ENCODE data around the gene CREB3L2. TPM values are rescaled to one million over a fixed set of nuclear protein-coding genes. Genes with fewer than 3 reads are reported as not detected.

Gene CREB3L2
- polyA plus RNA-seq, 3 donors: 6.9 to 12.9 (median 11.9) TPM

DNA sequence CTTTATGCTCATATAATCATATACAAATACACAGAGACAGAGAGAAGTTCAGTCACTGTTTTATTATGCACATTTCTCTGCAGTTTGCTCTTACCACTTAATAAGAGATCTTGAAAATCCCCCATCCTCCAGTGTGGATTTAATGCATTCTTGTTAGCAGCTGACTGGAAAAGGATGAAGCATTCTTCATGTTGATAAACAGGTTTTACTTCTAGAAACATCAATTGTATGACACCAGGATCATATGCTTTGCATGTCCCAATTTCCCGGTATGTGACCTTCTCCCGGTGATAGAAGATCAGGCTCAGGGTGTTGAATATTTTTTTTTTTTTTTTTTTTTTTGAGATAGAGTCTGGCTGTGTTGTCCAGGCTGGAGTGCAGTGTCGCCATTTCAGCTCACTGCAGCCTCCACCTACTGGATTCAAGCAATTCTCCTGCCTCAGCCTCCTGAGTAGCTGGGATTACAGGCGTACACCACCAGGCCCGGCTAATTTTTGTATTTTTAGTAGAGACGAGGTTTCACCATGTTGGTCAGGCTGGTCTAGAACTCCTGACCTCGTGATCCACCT is 6.2 kb upstream of the CREB3L2 start:
- H4K20me1 ChIP-seq (ENCODE audit: insufficient read depth, low read length): no peaks in the 10 kb centered on the region
- Mint-ChIP-seq H3K27me3 (ENCODE audit: low read depth in 3 of 3) (peaks cover 0 to 2% (median 0%) of the 10 kb centered on the region in 3 donors), H3K27ac (no peak overlapping the region), H3K36me3 (no peaks in the 10 kb centered on the region), H3K9me3 (no peaks in the 10 kb centered on the region), H3K4me3 (no peak overlapping the region), H3K4me1 (peaks cover 10% of the 10 kb centered on the region)
- intact Hi-C loops (cut with micrococcal nuclease): loop anchor here (2.0 to 10.0 kb wide), 3 partner anchors 63 to 457 kb away; partner anchors contain the start of gene TRIM24 (in 1 of the 2)
- H2AFZ ChIP-seq (ENCODE audit: insufficient read depth, low read depth, low read length, poor library complexity, severe bottlenecking): no peak overlapping the region
- H3K79me2 ChIP-seq (ENCODE audit: insufficient read depth, low read length): no peaks in the 10 kb centered on the region
- no peaks in the 10 kb centered on the region for H3K27me3 ChIP-seq (ENCODE audit: control insufficient read depth in 2 of 2, insufficient read depth in 2 of 2, low read length in 2 of 2)
- WGBS (ENCODE audit: insufficient coverage): 96% methylated on average over 4 of the region's 7 CpGs
- H3K9me3 ChIP-seq (replicated peaks in 1 of 2; ENCODE audit: control insufficient read depth in 1 of 2, insufficient read depth in 1 of 2, low read length in 2 of 2): no peaks in the 10 kb centered on the region
- no peak overlapping the region for H3K27ac ChIP-seq (ENCODE audit: low read depth in 1 of 2, low read length in 2 of 2)
- no peak overlapping the region for H3K9ac ChIP-seq (ENCODE audit: insufficient read depth, low read length, poor library complexity, severe bottlenecking)
- TF ChIP-seq, protein P1, sequence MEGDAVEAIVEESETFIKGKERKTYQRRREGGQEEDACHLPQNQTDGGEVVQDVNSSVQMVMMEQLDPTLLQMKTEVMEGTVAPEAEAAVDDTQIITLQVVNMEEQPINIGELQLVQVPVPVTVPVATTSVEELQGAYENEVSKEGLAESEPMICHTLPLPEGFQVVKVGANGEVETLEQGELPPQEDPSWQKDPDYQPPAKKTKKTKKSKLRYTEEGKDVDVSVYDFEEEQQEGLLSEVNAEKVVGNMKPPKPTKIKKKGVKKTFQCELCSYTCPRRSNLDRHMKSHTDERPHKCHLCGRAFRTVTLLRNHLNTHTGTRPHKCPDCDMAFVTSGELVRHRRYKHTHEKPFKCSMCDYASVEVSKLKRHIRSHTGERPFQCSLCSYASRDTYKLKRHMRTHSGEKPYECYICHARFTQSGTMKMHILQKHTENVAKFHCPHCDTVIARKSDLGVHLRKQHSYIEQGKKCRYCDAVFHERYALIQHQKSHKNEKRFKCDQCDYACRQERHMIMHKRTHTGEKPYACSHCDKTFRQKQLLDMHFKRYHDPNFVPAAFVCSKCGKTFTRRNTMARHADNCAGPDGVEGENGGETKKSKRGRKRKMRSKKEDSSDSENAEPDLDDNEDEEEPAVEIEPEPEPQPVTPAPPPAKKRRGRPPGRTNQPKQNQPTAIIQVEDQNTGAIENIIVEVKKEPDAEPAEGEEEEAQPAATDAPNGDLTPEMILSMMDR (IDR thresholded peaks at IDR 0.05): no peak
- H3K4me1 ChIP-seq (ENCODE audit: control insufficient read depth in 1 of 2, insufficient read depth in 2 of 2, low read length in 2 of 2): peaks cover 0 to 4% of the 10 kb centered on the region in 2 donors
- DNase-seq: no peak
- H3K36me3 ChIP-seq (replicated peaks in 1 of 2; ENCODE audit: control insufficient read depth in 1 of 2, insufficient read depth in 2 of 2, low read length in 2 of 2): no peaks in the 10 kb centered on the region
- no peak overlapping the region for H3K4me3 ChIP-seq (replicated peaks in 1 of 3; ENCODE audit: low read depth in 2 of 3, low read length in 3 of 3)
- no peak overlapping the region for H3K4me2 ChIP-seq (replicated peaks; ENCODE audit: extremely low read depth, low read length, poor library complexity, severe bottlenecking)

DNA sequence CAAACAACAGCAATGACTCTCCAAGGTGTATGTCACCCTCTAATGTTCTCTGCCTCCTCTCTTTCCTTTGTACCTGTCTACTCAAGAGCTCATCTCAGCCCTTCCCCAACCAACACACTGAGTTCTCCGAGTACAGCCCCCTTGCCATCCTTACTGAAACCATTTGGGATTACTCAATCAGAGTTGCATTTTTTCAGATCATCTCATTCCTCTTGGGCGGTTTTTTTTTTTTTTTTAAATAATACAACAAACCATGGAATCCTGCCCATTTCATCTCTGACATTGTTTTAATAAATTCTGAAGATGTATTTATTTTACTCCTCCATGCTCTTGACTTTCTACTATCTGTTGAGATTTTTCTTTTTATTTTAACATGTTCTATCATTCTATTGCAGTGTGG is 4.2 kb upstream of the CREB3L2 start:
- no peak overlapping the region for H3K4me3 Mint-ChIP-seq
- no peaks in the 10 kb centered on the region for H3K36me3 Mint-ChIP-seq
- H3K27ac Mint-ChIP-seq: peak overlapping the region in 1 of 7 donors; percentile 41
- Histone ChIP-seq H3K27me3 (ENCODE audit: control insufficient read depth in 2 of 2, insufficient read depth in 2 of 2, low read length in 2 of 2) (no peaks in the 10 kb centered on the region), H4K20me1 (ENCODE audit: insufficient read depth, low read length) (no peaks in the 10 kb centered on the region), H3K9me3 (replicated peaks in 1 of 2; ENCODE audit: control insufficient read depth in 1 of 2, insufficient read depth in 1 of 2, low read length in 2 of 2) (no peaks in the 10 kb centered on the region), H3K9ac (ENCODE audit: insufficient read depth, low read length, poor library complexity, severe bottlenecking) (no peak overlapping the region), H3K4me1 (ENCODE audit: control insufficient read depth in 1 of 2, insufficient read depth in 2 of 2, low read length in 2 of 2) (peaks cover 8 to 9% of the 10 kb centered on the region in 2 donors), H3K4me2 (replicated peaks; ENCODE audit: extremely low read depth, low read length, poor library complexity, severe bottlenecking) (no peak overlapping the region), H3K27ac (ENCODE audit: low read depth in 1 of 2, low read length in 2 of 2) (no peak overlapping the region), H3K79me2 (ENCODE audit: insufficient read depth, low read length) (peaks cover 2% of the 10 kb centered on the region), H2AFZ (ENCODE audit: insufficient read depth, low read depth, low read length, poor library complexity, severe bottlenecking) (no peak overlapping the region), H3K4me3 (replicated peaks in 1 of 3; ENCODE audit: low read depth in 2 of 3, low read length in 3 of 3) (no peak overlapping the region), H3K36me3 (replicated peaks in 1 of 2; ENCODE audit: control insufficient read depth in 1 of 2, insufficient read depth in 2 of 2, low read length in 2 of 2) (no peaks in the 10 kb centered on the region)
- H3K27me3 Mint-ChIP-seq (ENCODE audit: low read depth in 3 of 3): peaks cover 0 to 2% (median 0%) of the 10 kb centered on the region in 3 donors
- intact Hi-C loops (cut with micrococcal nuclease): loop anchor here in 1 of 2 donors (10.0 kb wide), 2 partner anchors 61 to 459 kb away; partner anchors contain the start of gene TRIM24
- peaks cover 19% of the 10 kb centered on the region for H3K4me1 Mint-ChIP-seq
- TF ChIP-seq, protein P1 (IDR thresholded peaks at IDR 0.05): no peak
- DNase-seq: no peak
- H3K9me3 Mint-ChIP-seq: no peaks in the 10 kb centered on the region
- 80% methylated on average over 1 of the region's 2 CpGs for WGBS (ENCODE audit: insufficient coverage)

Measured in CD14-positive monocyte (primary cell).